GM19324 (cell line): ENCODE data around the gene IQCC.

ENCODE experiments used
- ATAC-seq: cut with Tn5 transposase; IDR thresholded peaks from one replicate; pipeline ENCODE4 v1.9.1; 2021; ENCODE audit warnings: mild to moderate bottlenecking, moderate library complexity; ENCODE audit not compliant: unreplicated experiment, low FRiP score

IQCC gene

DNA sequence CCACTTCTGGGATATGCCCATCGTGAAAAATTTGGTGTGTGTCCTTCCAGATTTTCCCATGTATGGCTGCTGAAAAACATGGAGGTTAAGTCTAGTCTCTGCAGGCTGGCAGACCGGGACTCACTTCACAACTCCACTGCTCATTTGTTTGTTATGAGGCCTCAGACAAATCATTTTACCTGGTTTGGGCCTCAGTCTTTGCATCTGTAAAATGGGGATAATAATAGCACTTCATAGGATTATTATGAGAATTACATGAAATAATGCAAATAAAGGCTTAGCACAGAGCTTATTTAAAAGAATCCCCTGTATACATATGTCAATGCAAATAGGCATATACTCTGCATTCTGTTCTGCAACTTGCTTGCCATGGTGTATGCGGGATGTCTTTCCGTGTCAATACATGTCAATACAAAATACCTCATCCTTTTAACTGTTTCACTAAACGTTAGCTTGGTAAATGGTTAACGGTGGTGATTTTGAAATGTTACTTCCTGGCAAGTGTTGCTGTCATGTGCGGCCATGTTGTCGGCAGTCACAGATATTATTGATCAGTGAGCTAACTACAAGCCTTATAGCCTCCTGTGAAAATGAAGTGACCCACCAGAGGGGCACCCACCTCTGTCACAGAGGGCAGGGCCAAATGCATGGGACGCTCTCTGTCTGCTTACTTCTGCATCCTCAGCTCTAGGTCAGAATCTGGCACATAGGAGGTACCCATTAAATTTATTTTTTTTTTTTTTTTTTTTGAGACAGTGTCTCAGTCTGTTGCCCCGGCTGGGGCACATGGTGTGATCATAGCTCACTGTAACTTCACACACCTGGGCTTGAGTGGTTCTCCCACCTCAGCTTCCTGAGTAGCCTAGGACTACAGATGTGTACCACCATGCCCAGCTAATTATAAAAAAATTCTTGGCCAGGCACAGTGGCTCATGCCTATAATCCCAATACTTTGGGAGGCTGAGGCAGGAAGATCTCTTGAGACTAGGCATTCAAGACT lies 49.9 kb downstream of the IQCC start:
- no peak for ATAC-seq

DNA sequence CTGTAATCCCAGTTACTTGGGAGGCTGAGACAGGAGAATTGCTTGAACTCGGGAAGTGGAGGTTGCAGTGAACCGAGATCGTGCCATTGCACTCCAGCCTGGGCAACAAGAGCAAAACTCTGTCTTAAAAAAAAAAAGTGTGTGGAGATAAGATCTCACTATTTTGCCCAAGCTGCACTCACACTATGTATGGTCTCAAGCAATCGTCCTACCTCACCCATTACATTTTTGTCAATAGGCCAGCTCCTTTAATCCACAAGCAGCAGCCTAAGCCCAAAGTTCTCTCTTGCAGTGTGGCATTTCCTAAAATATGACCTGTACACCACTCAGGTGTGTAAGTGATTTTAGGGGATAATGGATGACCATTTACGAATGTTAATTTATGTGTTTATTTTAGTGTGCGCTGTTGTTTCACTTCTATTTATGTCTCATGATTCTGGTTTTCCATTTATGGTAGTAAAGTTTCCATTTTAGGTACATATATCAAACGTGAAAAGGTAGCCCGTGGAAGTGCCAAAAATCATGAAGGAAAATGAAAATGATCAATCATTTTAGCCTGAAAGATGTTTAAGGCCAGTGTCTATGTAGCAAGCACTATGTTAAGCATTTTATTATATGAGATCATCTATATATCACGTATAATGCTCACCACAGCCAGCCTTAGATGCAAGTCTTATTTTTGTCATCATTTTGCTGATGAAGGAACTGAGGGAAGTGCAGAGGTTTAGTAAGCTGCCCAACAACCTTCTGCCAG lies 51.2 kb downstream of the IQCC start:
- no peak for ATAC-seq

DNA sequence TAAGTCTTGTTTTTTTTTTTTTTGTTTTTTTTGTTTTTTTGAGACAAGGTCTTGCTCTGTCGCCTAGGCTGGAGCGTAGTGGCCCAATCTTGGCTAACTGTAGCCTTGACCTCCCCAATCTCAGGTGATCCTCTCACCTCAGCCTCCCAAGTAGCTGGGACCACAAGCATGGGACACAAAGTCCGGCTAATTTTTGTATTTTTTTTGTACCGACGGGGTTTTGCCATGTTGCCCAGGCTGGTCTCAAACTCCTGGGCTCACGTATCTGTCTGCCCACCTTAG lies 51.7 kb downstream of the IQCC start:
- no peak for ATAC-seq
